Psoas muscle (tissue), 8 donors: ENCODE data around the gene PAX3. TPM values are rescaled to one million over a fixed set of nuclear protein-coding genes. Genes with fewer than 3 reads are reported as not detected.
A peak's percentile ranks its signal among the peaks of the same experiment; 100 is the strongest.

Source experiments
- ATAC-seq, 4 donors: fragments of 200-7000 bp; cut with Tn5 transposase; one replicate each; pipeline ENCODE4 v1.9.1; 2020; ENCODE audit warnings: moderate library complexity in 3 of 4, mild to moderate bottlenecking in 2 of 4
- DNase-seq, 2 donors: peaks; one replicate each; pipeline ENCODE4 v3.0.0-alpha.2; 2020
- H3K27ac ChIP-seq: fragments of 200-600 bp; one replicate; pipeline ENCODE4 v1.8.0; 2022
- H3K27me3 ChIP-seq, 3 donors: fragments of 200-600 bp in 1 of 3; one replicate each; pipeline versions ENCODE4 v1.6.1 to v1.8.0; 2013 to 2022; ENCODE audit warnings: low read length in 2 of 3, mild to moderate bottlenecking in 2 of 3, moderate library complexity in 1 of 3; ENCODE audit not compliant: insufficient read depth in 3 of 3
- H3K36me3 ChIP-seq, 2 donors: fragments of 200-600 bp in 1 of 2; one replicate each; pipeline versions ENCODE4 v1.6.1 to v1.8.0; 2013 to 2022; ENCODE audit warnings: low read depth in 1 of 2, mild to moderate bottlenecking in 1 of 2, moderate library complexity in 1 of 2; ENCODE audit not compliant: insufficient read depth in 1 of 2
- H3K4me1 ChIP-seq: fragments of 200-600 bp; one replicate; pipeline ENCODE4 v1.8.0; 2022
- H3K4me3 ChIP-seq: fragments of 200-600 bp; one replicate; pipeline ENCODE4 v1.8.0; 2022; ENCODE audit warnings: mild to moderate bottlenecking
- H3K9me3 ChIP-seq: fragments of 200-600 bp; one replicate; pipeline ENCODE4 v1.8.0; 2022
- WGBS, 3 donors: extraction: QIAGEN DNeasy Blood & Tissue Kit; methylation state at CpG; one replicate each; pipeline versions ENCODE4 v1.1.6 to v1.1.7; 2013; 5-methylcytosine and 5-hydroxymethylcytosine counted together
- intact Hi-C, 2 donors: fragments of 100-400 bp; cut with DNase I; formaldehyde crosslinking; loops; one replicate each; pipeline versions ENCODE4 v1.11.0 to v1.14.2; 2022
- polyA plus RNA-seq, 3 donors: library from polyadenylated mRNA; stranded (reverse); fragments of 200-250 nt; gene quantifications; one replicate each; pipeline ENCODE4 v1.2.3, GENCODE V29; 2013
- total RNA-seq, 4 donors: library from RNA; stranded (reverse); fragmentation: NEBNext Ultra II Directional in 2 of 4; extraction: Animal tissue kit (Norgen Biotek cat#: 25700) in 2 of 4; gene quantifications; one replicate each; pipeline versions ENCODE4 v1.2.1 to v1.2.4, GENCODE V29; 2021 to 2023
- TF ChIP-seq, protein P1 (sequence below): fragments of 200-600 bp; IDR thresholded peaks from one replicate; pipeline ENCODE4 v1.8.0; 2022; ENCODE audit warnings: antibody characterized with exemption
- donor health status: healthy with polysubstance abuse.
- donor health status: DM: no; HTN: no; CAD: no; lungs with moderate emphysema.
- donor health status: Bipolar disorder and iron deficiency.
- donor health status: healthy.
- donor health status: DM: yes; HTN: yes; CAD: no.
- donor health status: DM: no; HTN: no; CAD: no.
- donor health status: DM: no; HTN: no; CAD: no.
- donor health status: DM: yes; HTN: yes; CAD: no.

Gene PAX3
- total and polyA plus RNA-seq, 7 donors: 0.26 to 20.5 (median 6.9) TPM

DNA sequence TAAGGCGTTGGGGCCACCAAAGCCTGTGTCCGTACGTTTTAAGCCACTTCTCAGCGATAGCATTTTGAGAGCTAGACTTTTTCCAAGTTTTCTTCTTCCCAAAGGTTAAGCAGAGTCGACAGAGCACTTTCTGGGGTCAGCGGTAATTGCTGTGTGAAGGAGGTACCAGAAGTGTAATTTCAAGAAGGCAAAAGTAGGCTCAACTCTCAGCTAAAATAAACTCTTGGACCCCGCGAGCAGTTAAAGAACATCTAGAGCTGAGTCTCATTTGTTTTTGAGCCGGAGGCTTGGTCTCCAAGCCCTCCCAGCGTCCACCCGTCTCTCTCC lies 1.9 kb upstream of the PAX3 start:
- DNase-seq (no peak), ATAC-seq (no peak)
- Histone ChIP-seq H3K9me3 (no peaks in the 10 kb centered on the region), H3K4me3 (no peak overlapping the region), H3K36me3 (peaks cover 0 to 12% of the 10 kb centered on the region in 2 donors), H3K27me3 (peaks cover 0 to 73% (median 37%) of the 10 kb centered on the region in 3 donors), H3K27ac (no peak overlapping the region), H3K4me1 (peaks cover 10% of the 10 kb centered on the region)
- TF ChIP-seq, protein P1, sequence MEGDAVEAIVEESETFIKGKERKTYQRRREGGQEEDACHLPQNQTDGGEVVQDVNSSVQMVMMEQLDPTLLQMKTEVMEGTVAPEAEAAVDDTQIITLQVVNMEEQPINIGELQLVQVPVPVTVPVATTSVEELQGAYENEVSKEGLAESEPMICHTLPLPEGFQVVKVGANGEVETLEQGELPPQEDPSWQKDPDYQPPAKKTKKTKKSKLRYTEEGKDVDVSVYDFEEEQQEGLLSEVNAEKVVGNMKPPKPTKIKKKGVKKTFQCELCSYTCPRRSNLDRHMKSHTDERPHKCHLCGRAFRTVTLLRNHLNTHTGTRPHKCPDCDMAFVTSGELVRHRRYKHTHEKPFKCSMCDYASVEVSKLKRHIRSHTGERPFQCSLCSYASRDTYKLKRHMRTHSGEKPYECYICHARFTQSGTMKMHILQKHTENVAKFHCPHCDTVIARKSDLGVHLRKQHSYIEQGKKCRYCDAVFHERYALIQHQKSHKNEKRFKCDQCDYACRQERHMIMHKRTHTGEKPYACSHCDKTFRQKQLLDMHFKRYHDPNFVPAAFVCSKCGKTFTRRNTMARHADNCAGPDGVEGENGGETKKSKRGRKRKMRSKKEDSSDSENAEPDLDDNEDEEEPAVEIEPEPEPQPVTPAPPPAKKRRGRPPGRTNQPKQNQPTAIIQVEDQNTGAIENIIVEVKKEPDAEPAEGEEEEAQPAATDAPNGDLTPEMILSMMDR: no peak
- 40 to 59% (median 54%) methylated on average over 11 of the region's 11 CpGs for WGBS, 3 donors
- intact Hi-C loops: loop anchor here in 1 of 2 donors (5.0 kb wide), 1 partner anchor 238 kb away; no protein-coding TSS in a partner anchor

DNA sequence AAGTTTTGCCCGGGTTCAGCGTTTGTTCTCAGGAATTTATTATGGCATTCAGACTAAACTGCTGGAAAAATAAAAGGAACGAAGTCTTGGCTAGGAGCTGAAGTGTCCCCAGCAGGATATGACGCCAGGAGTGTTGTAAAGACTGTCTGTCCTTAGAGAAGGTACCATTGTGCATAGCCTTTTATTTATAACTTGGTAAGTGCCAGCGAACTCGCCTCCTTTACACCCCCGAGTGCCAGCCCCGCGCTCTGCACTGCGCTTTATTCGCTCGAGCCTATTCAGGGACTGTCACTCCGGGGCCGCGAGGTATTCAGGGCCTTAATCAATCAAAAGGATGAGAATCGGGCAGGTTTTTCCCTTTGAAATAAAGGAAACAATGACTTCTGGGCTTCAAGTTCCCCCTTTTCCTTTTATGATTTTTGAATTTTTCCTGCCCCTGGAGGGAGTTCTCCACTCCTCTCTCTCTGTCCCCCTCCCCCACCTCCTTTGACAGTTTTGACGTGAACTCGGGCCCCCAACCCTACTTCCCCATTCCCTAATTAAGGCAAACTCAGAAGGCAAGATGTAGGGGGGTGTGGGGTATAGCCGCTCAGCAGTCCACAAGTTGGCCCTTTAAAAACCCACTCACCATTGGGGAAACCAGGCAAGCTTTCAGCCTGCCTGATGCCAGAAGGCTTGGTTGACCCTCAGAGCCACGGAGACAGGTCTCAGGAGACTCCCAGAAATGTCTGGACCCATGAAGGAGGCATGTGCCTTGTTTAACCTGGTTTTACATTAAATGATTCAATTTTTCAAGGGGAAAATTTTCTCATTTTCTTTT lies 1.3 kb upstream of the PAX3 start:
- peak in 1 of 2 donors; percentile 19 for DNase-seq
- no peaks in the 10 kb centered on the region for H3K9me3 ChIP-seq
- intact Hi-C loops: loop anchor here in 1 of 2 donors (5.0 kb wide), 1 partner anchor 238 kb away; no protein-coding TSS in a partner anchor
- peaks cover 0 to 18% of the 10 kb centered on the region in 2 donors for H3K36me3 ChIP-seq
- ATAC-seq: peak in 1 of 4 donors; percentile 26
- TF ChIP-seq, protein P1: no peak
- peaks cover 0 to 69% (median 42%) of the 10 kb centered on the region in 3 donors for H3K27me3 ChIP-seq
- 43 to 60% (median 50%) methylated on average over 20 of the region's 20 CpGs for WGBS, 3 donors
- no peak overlapping the region for H3K27ac ChIP-seq
- peaks cover 9% of the 10 kb centered on the region for H3K4me1 ChIP-seq
- H3K4me3 ChIP-seq: no peak overlapping the region

DNA sequence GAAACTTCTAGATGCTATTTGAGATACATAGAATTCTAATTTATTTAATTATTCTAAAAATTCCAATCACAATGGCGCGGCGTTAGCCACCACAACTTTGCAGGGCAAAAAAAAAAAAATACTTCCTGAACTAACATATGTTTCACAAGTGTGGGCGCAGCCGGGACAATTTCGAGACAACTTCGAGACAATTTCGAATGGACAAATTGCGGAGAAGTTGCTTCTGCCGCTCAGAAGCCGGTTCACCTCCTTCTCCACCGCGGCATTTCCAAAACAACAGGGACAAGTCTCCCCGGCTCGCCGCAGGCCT lies 842 bp downstream of the PAX3 start:
- intact Hi-C loops: no loop called here
- peaks cover 0 to 58% (median 44%) of the 10 kb centered on the region in 3 donors for H3K27me3 ChIP-seq
- H3K27ac ChIP-seq: peak overlapping the region; percentile 83
- DNase-seq (no peak), ATAC-seq (no peak)
- no peaks in the 10 kb centered on the region for H3K9me3 ChIP-seq
- 17 to 27% (median 24%) methylated on average over 16 of the region's 16 CpGs for WGBS, 3 donors
- TF ChIP-seq, protein P1: no peak
- H3K4me3 ChIP-seq: peak overlapping the region; percentile 75
- H3K4me1 ChIP-seq: peaks cover 3% of the 10 kb centered on the region
- H3K36me3 ChIP-seq: peaks cover 0 to 28% of the 10 kb centered on the region in 2 donors

DNA sequence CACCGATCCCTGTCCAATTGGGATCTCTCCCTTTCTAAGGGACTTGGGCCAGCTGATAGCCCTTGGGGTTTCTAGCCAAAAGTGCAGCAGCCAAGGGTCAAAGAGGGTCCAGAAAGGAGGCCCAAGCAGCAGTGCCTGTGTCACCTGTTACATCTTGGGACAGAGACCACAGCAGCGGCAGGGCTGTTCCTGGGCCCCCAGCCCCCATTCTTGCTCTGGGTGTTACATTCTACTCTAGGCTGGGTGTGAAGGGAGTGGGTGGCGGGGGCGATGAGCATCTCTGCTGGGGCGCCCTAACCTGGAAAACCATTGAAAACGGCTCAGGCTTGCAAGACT lies 1.2 kb downstream of the PAX3 start:
- intact Hi-C loops: no loop called here
- peaks cover 0 to 59% (median 43%) of the 10 kb centered on the region in 3 donors for H3K27me3 ChIP-seq
- DNase-seq: peak in 1 of 2 donors; percentile 6
- ATAC-seq: no peak
- 37 to 44% (median 39%) methylated on average over 6 of the region's 6 CpGs for WGBS, 3 donors
- peak overlapping the region; percentile 83 for H3K27ac ChIP-seq
- H3K9me3 ChIP-seq: no peaks in the 10 kb centered on the region
- TF ChIP-seq, protein P1: no peak
- H3K4me3 ChIP-seq: peak overlapping the region; percentile 75
- H3K36me3 ChIP-seq: peaks cover 0 to 32% of the 10 kb centered on the region in 2 donors
- peaks cover 3% of the 10 kb centered on the region for H3K4me1 ChIP-seq
